Measurements from ENCODE around the gene FAN1.

GRCh38 chr15:30929982-30930381 is 26.3 kb downstream of the FAN1 start:
- TF ChIP-seq CTCF (conservative IDR thresholded peaks at IDR 0.05) (no peak), ZFX (IDR thresholded peaks at IDR 0.05) (no peak)
